Neuron (in vitro differentiated cells): ENCODE measurements around the gene PICK1.
"Not testable (repeated sequence)": the region's sequence is repeated elsewhere in the genome, so short reads cannot be mapped to it uniquely, and the experiment has no call there.

Experiments used
- H2AFZ ChIP-seq: one replicate; pipeline ENCODE4 v1.6.1; 2013; ENCODE audit warnings: low read depth, mild to moderate bottlenecking, inconsistent platforms, low read length, moderate library complexity
- H3K27me3 ChIP-seq: one replicate; pipeline ENCODE4 v1.6.1; 2013; ENCODE audit warnings: low read length; ENCODE audit not compliant: insufficient read depth
- H3K36me3 ChIP-seq: one replicate; pipeline ENCODE4 v1.6.1; 2013; ENCODE audit warnings: low read length; ENCODE audit not compliant: insufficient read depth
- H3K4me1 ChIP-seq: one replicate; pipeline ENCODE4 v1.6.1; 2013; ENCODE audit warnings: low read length; ENCODE audit not compliant: insufficient read depth
- H3K4me3 ChIP-seq: 2 replicates; pipeline ENCODE4 v1.5.1; 2013; ENCODE audit warnings: mild to moderate bottlenecking, low read length, moderate library complexity
- H3K9me3 ChIP-seq: one replicate; pipeline ENCODE4 v1.6.1; 2013; ENCODE audit warnings: low read length

PICK1 gene

DNA sequence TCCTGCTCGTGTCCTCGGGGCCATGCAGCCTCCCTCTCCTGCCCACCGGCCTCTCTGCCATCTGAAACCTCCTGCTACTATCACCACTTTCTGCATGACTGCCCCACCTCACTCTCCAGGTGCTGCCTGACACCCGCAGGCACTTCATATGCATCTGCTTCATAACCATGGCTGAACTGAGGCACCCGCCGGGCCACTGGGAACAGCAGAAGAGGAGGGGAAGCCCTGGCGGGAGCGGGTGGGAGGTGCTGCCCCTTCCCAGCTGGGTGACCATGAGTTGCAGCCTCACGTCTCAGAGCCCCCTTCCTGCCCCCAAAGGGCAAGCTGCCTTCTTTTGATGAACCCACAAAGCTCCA is 21.7 kb upstream of the PICK1 start:
- peaks cover 23% of the 10 kb centered on the region for H3K4me1 ChIP-seq
- H3K4me3 ChIP-seq, result no peak overlapping the region
- H3K9me3 ChIP-seq, result no peaks in the 10 kb centered on the region
- H3K27me3 ChIP-seq, result no peaks in the 10 kb centered on the region
- no peaks in the 10 kb centered on the region for H3K36me3 ChIP-seq
- no peak overlapping the region for H2AFZ ChIP-seq

DNA sequence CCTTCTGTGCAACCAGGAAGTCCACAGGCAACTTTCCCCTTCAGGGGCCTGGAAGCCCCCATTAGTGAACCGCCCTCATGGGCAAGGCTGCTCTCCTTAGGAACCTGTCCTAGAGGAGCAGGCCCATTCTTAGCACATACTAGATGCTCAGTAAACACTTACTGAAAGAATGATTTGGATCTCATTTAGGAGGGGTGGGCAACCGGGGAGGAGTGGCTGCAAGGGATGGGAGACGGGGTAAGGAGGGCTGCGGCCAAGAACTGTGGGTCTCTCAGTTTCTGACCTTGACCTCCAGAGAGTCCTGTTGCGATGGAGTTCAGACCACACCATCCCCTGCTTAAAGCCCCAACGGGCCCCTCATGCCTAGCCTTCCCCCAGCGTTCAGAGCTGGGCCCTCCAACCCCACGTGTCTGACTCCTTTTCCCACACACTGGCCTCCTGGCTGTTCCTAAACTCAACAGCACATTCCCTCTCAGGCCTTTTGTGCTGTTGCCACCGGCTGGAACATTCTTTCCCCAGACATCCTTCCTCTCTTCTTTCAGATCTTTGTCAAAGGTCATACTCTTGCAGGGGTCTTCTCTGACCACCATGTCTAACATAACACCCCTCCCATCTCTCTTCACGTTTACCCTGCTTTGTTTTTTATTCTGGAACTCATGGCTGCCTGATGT is 20.7 kb upstream of the PICK1 start:
- Histone ChIP-seq H3K36me3 (no peaks in the 10 kb centered on the region), H2AFZ (no peak overlapping the region), H3K4me1 (peaks cover 20% of the 10 kb centered on the region), H3K27me3 (no peaks in the 10 kb centered on the region), H3K9me3 (no peaks in the 10 kb centered on the region), H3K4me3 (no peak overlapping the region)

DNA sequence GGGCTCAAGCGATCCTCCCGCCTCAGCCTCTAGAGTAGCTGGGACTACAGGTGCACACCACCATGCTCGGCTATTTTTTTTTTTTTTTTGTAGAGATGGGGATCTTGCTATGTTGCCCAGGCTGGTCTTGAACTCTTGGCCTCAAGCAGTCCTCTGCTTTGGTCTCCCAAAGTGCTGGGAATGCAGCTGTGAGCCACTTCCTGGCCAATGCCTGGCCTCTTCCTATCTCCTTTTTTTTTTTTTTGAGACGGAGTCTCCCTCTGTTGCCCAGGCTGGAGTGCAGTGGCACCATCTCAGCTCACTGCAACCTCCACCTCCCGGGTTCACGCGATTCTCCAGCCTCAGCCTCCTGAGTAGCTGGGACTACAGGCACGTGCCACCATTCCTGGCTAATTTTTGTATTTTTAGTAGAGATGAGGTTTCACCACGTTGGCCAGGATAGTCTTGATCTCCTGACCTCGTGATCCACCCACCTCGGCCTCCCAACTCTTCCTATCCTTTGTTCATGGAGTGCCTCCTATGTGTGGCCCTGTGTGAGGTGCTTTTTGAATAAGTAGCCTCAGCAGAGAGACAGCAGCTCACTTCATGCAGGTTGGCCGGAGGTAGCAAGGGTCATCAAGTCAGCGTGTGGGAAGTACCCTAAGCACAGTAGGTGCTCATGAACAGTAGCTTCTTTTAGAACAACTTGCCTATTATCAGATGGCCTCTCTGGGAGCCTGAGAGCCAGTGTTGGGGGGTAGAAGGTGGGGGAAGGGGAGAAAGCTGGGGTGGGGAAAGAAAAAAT is 19.6 kb upstream of the PICK1 start:
- H2AFZ ChIP-seq, H3K27me3 ChIP-seq, H3K4me3 ChIP-seq, H3K36me3 ChIP-seq, H3K9me3 ChIP-seq: not testable (repeated sequence)
- H3K4me1 ChIP-seq, result peaks cover 19% of the 10 kb centered on the region

GRCh38 chr22:38038426-38038825 is 18.8 kb upstream of the PICK1 start:
- H3K36me3 ChIP-seq, result no peaks in the 10 kb centered on the region

DNA sequence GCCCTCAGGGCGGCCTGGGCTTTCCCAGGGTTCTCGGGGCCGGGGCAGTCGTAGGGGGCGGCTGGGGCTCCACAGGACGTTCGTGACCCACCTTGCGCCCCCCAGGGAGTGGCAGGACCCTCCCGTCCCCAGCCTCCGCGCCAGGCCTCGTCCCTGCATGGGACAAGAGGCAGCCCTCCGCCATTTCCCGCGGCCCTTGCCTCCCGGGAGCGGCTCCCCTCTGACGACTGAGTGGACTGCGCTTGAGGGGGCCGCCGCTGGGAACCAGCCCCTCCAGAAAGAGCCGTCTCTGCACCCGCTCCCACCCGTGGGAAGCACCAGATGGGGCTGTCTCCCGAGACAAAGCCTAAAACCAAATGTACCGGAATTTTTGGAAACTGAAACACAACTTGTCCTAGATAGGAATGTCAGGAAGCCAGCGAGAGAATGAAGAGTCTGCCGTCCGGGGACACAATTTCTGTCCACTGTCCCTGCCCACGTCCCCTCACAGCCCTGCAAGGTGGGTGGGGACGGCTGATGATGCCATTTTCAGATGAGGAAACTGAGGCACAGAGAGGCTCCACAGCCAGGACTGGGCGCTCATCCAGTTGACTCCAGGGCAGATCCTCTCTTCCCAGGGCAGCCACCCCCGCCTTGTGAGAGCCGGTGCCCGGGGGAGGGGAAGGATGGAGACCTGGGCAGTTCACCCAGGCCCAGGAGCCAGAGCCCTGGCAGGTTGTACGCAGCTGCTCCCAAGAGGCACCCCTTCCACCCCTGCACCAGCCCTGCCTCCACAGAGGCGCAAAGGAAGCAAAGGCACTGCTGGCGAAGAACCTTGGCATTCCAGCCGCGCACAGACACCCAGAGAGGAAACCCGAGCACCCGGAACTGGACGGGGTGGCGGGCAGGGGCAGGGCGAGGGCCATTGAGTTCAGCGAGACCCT is 18.1 kb upstream of the PICK1 start:
- Histone ChIP-seq H3K4me1 (peaks cover 8% of the 10 kb centered on the region), H3K36me3 (no peaks in the 10 kb centered on the region), H3K27me3 (peaks cover 5% of the 10 kb centered on the region), H3K4me3 (no peak overlapping the region), H2AFZ (no peak overlapping the region), H3K9me3 (no peaks in the 10 kb centered on the region)

More at GRCh38 chr22:38038426-38038825, 18.8 kb upstream of the PICK1 start:
- Histone ChIP-seq H3K27me3 (peaks cover 5% of the 10 kb centered on the region), H3K4me1 (peaks cover 15% of the 10 kb centered on the region), H3K4me3 (no peak overlapping the region), H2AFZ (no peak overlapping the region), H3K9me3 (no peaks in the 10 kb centered on the region)

GRCh38 chr22:38040953-38041759 is 16.0 kb upstream of the PICK1 start:
- Histone ChIP-seq H3K4me1 (peaks cover 3% of the 10 kb centered on the region), H3K27me3 (peaks cover 5% of the 10 kb centered on the region), H3K36me3 (no peaks in the 10 kb centered on the region), H3K4me3 (no peak overlapping the region), H3K9me3 (no peaks in the 10 kb centered on the region), H2AFZ (no peak overlapping the region)

GRCh38 chr22:38041760-38042487 is 15.3 kb upstream of the PICK1 start:
- Histone ChIP-seq H3K9me3 (no peaks in the 10 kb centered on the region), H3K4me1 (peaks cover 5% of the 10 kb centered on the region), H3K27me3 (peaks cover 5% of the 10 kb centered on the region), H3K4me3 (no peak overlapping the region), H2AFZ (no peak overlapping the region), H3K36me3 (no peaks in the 10 kb centered on the region)

GRCh38 chr22:38042488-38042790 is 14.8 kb upstream of the PICK1 start:
- peaks cover 5% of the 10 kb centered on the region for H3K27me3 ChIP-seq
- no peak overlapping the region for H2AFZ ChIP-seq
- H3K9me3 ChIP-seq, result no peaks in the 10 kb centered on the region
- no peak overlapping the region for H3K4me3 ChIP-seq
- H3K4me1 ChIP-seq, result peaks cover 5% of the 10 kb centered on the region
- H3K36me3 ChIP-seq, result no peaks in the 10 kb centered on the region

- no peak overlapping the region for H2AFZ ChIP-seq
- H3K4me1 ChIP-seq, result peaks cover 5% of the 10 kb centered on the region
- no peak overlapping the region for H3K4me3 ChIP-seq
- H3K9me3 ChIP-seq, result no peaks in the 10 kb centered on the region
- H3K36me3 ChIP-seq, result no peaks in the 10 kb centered on the region
- peaks cover 5% of the 10 kb centered on the region for H3K27me3 ChIP-seq
Measured at GRCh38 chr22:38043151-38044039, 13.8 kb upstream of the PICK1 start.

- Histone ChIP-seq H3K4me1 (peaks cover 5% of the 10 kb centered on the region), H3K27me3 (peaks cover 8% of the 10 kb centered on the region), H2AFZ (no peak overlapping the region), H3K36me3 (no peaks in the 10 kb centered on the region), H3K4me3 (no peak overlapping the region), H3K9me3 (no peaks in the 10 kb centered on the region)
Measured at GRCh38 chr22:38046070-38046748, 11.0 kb upstream of the PICK1 start.
